Measurements from ENCODE around the gene TXLNB. TPM values are rescaled to one million over a fixed set of nuclear protein-coding genes. Genes with fewer than 3 reads are reported as not detected.
A peak's percentile ranks its signal among the peaks of the same experiment; 100 is the strongest.

TXLNB gene
- total RNA-seq, 2 experiments from 2014 or later, result 7.9 to 12.4 TPM

GRCh38 chr6:139262519-139263300 is 29.1 kb downstream of the TXLNB start:
- intact Hi-C loops (cut with micrococcal nuclease; ENCODE audit: unreplicated experiment), result loop anchor here (1.0 to 5.0 kb wide), 2 partner anchors 9 to 135 kb away; no protein-coding TSS in a partner anchor
- H3K4me3 ChIP-seq (ENCODE audit: low read depth, low read length, poor library complexity, severe bottlenecking), result peak overlapping the region; percentile 50
- ChIA-PET POLR2A (interaction anchor here (0.7 to 7.1 kb wide), 21 partner anchors 11 to 137 kb away, joined by 3 to 110 read pairs (median 5); partner anchors contain the start of genes CITED2 and TXLNB), CTCF (ENCODE audit: unreplicated experiment) (interaction anchor here (0.7 to 1.3 kb wide), 7 partner anchors 29 to 110 kb away, joined by 3 to 5 read pairs (median 4); partner anchors contain the start of gene TXLNB)
- peak overlapping the region; percentile 96 for H3K4me2 ChIP-seq (ENCODE audit: low read length)
- peaks cover 63% of the 10 kb centered on the region for H3K4me1 ChIP-seq (ENCODE audit: insufficient read depth, low read length, poor library complexity, severe bottlenecking)
- peak overlapping the region; percentile 71 for H2AFZ ChIP-seq (ENCODE audit: low read length)
- TF ChIP-seq EZH2phosphoT487 (IDR thresholded peaks at IDR 0.05; ENCODE audit: borderline replicate concordance, low read depth, low read length) (no peak), CTCF (conservative IDR thresholded peaks at IDR 0.05; ENCODE audit: low read length) (no peak)
- H3K9me2 ChIP-seq (ENCODE audit: insufficient read depth, low read length), result no peaks in the 10 kb centered on the region
- peak; percentile 78 for DNase-seq (ENCODE audit: low spot score)
- peaks cover 10% of the 10 kb centered on the region; the same call in 1 of the 2 replicates for H3K9me3 ChIP-seq (ENCODE audit: low read length)
- H3K79me2 ChIP-seq (ENCODE audit: insufficient read depth, low read depth, low read length), result peaks cover 45% of the 10 kb centered on the region
- H3K36me3 ChIP-seq (ENCODE audit: insufficient read depth, low read length), result peaks cover 46% of the 10 kb centered on the region
- peak overlapping the region; percentile 88 for H3K27ac ChIP-seq (ENCODE audit: low read depth, low read length, poor library complexity, severe bottlenecking)
- BruUV-seq (replicated peaks), result TSS peak; percentile 94
- no peaks in the 10 kb centered on the region for H4K20me1 ChIP-seq (ENCODE audit: insufficient read depth, low read length)

DNA sequence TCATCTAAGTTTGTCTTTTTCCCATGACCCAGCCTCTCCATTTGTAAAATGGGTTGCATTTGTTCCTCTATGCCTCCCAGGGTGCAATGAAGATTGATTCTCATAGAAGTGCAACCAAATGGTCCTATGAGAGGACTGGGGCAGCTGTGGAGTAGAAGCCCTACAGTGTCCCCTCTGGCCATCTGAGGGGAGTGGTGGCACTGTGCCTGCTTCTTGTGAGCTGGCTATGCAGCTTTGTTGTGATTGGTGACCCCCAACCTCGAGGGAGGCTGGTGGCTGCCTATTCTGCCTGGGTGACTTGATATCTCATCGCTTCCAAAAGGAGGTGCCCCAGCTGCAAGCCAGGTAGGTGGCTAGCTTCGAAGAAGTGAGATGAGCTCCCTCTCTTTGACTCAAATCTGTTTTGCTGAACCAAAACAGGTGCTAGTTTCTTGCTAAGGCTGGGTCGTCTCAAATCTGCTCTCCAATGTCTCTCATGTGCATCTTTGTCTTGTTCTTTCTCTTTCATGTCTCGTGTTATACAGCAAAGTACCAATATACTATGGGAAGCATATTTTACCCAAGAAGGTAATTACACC is 33.9 kb downstream of the TXLNB start:
- DNase-seq (ENCODE audit: low spot score), result no peak
- H2AFZ ChIP-seq (ENCODE audit: low read length), result no peak overlapping the region
- no peak overlapping the region for H3K27ac ChIP-seq (ENCODE audit: low read depth, low read length, poor library complexity, severe bottlenecking)
- H3K4me3 ChIP-seq (ENCODE audit: low read depth, low read length, poor library complexity, severe bottlenecking), result no peak overlapping the region
- H3K4me2 ChIP-seq (ENCODE audit: low read length), result no peak overlapping the region
- intact Hi-C loops (cut with micrococcal nuclease; ENCODE audit: unreplicated experiment), result no loop called here
- peaks cover 45% of the 10 kb centered on the region for H3K36me3 ChIP-seq (ENCODE audit: insufficient read depth, low read length)
- TF ChIP-seq EZH2phosphoT487 (IDR thresholded peaks at IDR 0.05; ENCODE audit: borderline replicate concordance, low read depth, low read length) (no peak), CTCF (conservative IDR thresholded peaks at IDR 0.05; ENCODE audit: low read length) (no peak)
- H3K9me3 ChIP-seq (ENCODE audit: low read length), result no peaks in the 10 kb centered on the region
- ChIA-PET POLR2A (interaction anchor here (0.5 to 3.3 kb wide), 10 partner anchors 8 to 90 kb away, joined by 3 to 25 read pairs (median 4); no protein-coding TSS in a partner anchor), CTCF (ENCODE audit: unreplicated experiment) (interaction anchor here (0.5 to 0.9 kb wide), 2 partner anchors 38 to 61 kb away, joined by 3 to 4 read pairs; no protein-coding TSS in a partner anchor)
- H3K4me1 ChIP-seq (ENCODE audit: insufficient read depth, low read length, poor library complexity, severe bottlenecking), result peaks cover 19% of the 10 kb centered on the region
- no peaks in the 10 kb centered on the region for H4K20me1 ChIP-seq (ENCODE audit: insufficient read depth, low read length)
- BruUV-seq (replicated peaks), result no TSS peak
- no peaks in the 10 kb centered on the region for H3K79me2 ChIP-seq (ENCODE audit: insufficient read depth, low read depth, low read length)
- H3K9me2 ChIP-seq (ENCODE audit: insufficient read depth, low read length), result no peaks in the 10 kb centered on the region

Data from OCI-LY7 (cell line).